ENCODE data around the gene S100Z. TPM values are rescaled to one million over a fixed set of nuclear protein-coding genes. Genes with fewer than 3 reads are reported as not detected.
"Not testable (repeated sequence)": the region's sequence is repeated elsewhere in the genome, so short reads cannot be mapped to it uniquely, and the experiment has no call there.

Gene S100Z
- total and polyA plus RNA-seq, 10 of the 15 experiments (the other 5 are each of a cell fraction or from before 2014, with no cell fraction given), result 0.12 to 0.51 (median 0.30) TPM; not detected in 2

DNA sequence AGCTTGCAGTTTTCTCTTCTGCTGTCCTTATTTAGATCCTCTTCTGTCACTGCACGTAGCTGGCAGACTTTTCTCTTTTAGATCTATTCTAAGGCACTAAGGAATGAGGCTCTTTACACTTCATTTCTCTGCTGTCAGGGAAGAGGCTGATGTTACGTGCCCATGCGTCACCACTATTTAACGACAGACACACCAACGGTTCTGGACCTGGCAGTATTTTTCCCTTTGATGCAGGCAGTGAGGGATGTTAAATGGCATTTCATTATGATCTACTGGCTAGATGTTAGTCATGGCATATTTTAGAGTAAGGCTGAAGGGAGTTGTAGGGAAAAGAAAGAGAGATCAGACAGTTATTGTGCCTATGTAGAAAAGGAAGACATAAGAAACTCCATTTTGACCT, 94.8 kb downstream of the S100Z start:
- H3K4me2 ChIP-seq (ENCODE audit: control insufficient read depth, insufficient read depth), result no peak overlapping the region
- DNase-seq (ENCODE audit: low read depth, low spot score) (no peak), ATAC-seq (no peak), FAIRE-seq (no peak)
- H3K4me1 ChIP-seq (ENCODE audit: control insufficient read depth, insufficient read depth, low read length), result no peaks in the 10 kb centered on the region
- no peaks in the 10 kb centered on the region for H3K79me2 ChIP-seq (ENCODE audit: control insufficient read depth, insufficient read depth, low read length)
- in situ Hi-C loops (cut with MboI), result no loop called here
- WGBS (ENCODE audit: insufficient coverage, insufficient replicate concordance, low lambda C conversion rate, missing lambda C conversion rate), result 47% methylated on average over 5 of the region's 5 CpGs
- POLR2A ChIA-PET, result no interaction called here
- CTCF ChIA-PET, result no interaction called here
- no peak overlapping the region for H3K27ac ChIP-seq (ENCODE audit: control insufficient read depth, insufficient read depth)
- TF ChIP-seq IRF4 (IDR thresholded peaks at IDR 0.05; ENCODE audit: low read depth, low read length) (no peak), CEBPB (IDR thresholded peaks at IDR 0.05; ENCODE audit: borderline replicate concordance in 1 of 2, low read depth in 2 of 2, low read length in 2 of 2) (no peak), IKZF1 (conservative IDR thresholded peaks at IDR 0.05) (no peak), NR2C1 (IDR thresholded peaks at IDR 0.05) (no peak)
- TF ChIP-seq, protein P1, sequence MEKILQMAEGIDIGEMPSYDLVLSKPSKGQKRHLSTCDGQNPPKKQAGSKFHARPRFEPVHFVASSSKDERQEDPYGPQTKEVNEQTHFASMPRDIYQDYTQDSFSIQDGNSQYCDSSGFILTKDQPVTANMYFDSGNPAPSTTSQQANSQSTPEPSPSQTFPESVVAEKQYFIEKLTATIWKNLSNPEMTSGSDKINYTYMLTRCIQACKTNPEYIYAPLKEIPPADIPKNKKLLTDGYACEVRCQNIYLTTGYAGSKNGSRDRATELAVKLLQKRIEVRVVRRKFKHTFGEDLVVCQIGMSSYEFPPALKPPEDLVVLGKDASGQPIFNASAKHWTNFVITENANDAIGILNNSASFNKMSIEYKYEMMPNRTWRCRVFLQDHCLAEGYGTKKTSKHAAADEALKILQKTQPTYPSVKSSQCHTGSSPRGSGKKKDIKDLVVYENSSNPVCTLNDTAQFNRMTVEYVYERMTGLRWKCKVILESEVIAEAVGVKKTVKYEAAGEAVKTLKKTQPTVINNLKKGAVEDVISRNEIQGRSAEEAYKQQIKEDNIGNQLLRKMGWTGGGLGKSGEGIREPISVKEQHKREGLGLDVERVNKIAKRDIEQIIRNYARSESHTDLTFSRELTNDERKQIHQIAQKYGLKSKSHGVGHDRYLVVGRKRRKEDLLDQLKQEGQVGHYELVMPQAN (conservative IDR thresholded peaks at IDR 0.05), result no peak
- H3K36me3 ChIP-seq (ENCODE audit: control insufficient read depth in 2 of 2, insufficient read depth in 2 of 2, low read length in 1 of 2), result no peaks in the 10 kb centered on the region
- H4K20me1 ChIP-seq (ENCODE audit: control insufficient read depth, insufficient read depth), result no peaks in the 10 kb centered on the region
- no peak overlapping the region for H3K4me3 ChIP-seq
- H3K9ac ChIP-seq (ENCODE audit: control insufficient read depth, insufficient read depth, low read length), result no peak overlapping the region
- RAD21 ChIA-PET (ENCODE audit: unreplicated experiment), result no interaction called here
- peaks cover 2% of the 10 kb centered on the region; the same call in 1 of the 3 replicates for H3K9me3 ChIP-seq (replicated peaks; ENCODE audit: control insufficient read depth, insufficient read depth, low read length)
- no TSS peak for BruUV-seq (replicated peaks)
- SMC1A ChIA-PET (ENCODE audit: uncharacterized antibody, unreplicated experiment), result no interaction called here
- intact Hi-C loops (cut with micrococcal nuclease; ENCODE audit: unreplicated experiment), result no loop called here
- no peak overlapping the region for H2AFZ ChIP-seq (ENCODE audit: control insufficient read depth, low read depth, low read length)
- H3K27me3 ChIP-seq (replicated peaks in 1 of 2; ENCODE audit: control insufficient read depth in 2 of 2, insufficient read depth in 2 of 2, low read length in 1 of 2), result no peaks in the 10 kb centered on the region

- H2AFZ ChIP-seq (ENCODE audit: control insufficient read depth, low read depth, low read length); H3K9ac ChIP-seq (ENCODE audit: control insufficient read depth, insufficient read depth, low read length); H3K4me2 ChIP-seq (ENCODE audit: control insufficient read depth, insufficient read depth); H3K36me3 ChIP-seq (ENCODE audit: control insufficient read depth in 2 of 2, insufficient read depth in 2 of 2, low read length in 1 of 2); intact Hi-C loops (cut with micrococcal nuclease; ENCODE audit: unreplicated experiment); RAD21 ChIA-PET (ENCODE audit: unreplicated experiment); BruUV-seq (replicated peaks); CTCF ChIA-PET; H3K27ac ChIP-seq (ENCODE audit: control insufficient read depth, insufficient read depth); H3K79me2 ChIP-seq (ENCODE audit: control insufficient read depth, insufficient read depth, low read length); DNase-seq (ENCODE audit: low read depth, low spot score); H4K20me1 ChIP-seq (ENCODE audit: control insufficient read depth, insufficient read depth); H3K9me3 ChIP-seq (replicated peaks; ENCODE audit: control insufficient read depth, insufficient read depth, low read length); H3K4me3 ChIP-seq; H3K27me3 ChIP-seq (replicated peaks in 1 of 2; ENCODE audit: control insufficient read depth in 2 of 2, insufficient read depth in 2 of 2, low read length in 1 of 2); FAIRE-seq; in situ Hi-C loops (cut with MboI); H3K4me1 ChIP-seq (ENCODE audit: control insufficient read depth, insufficient read depth, low read length); SMC1A ChIA-PET (ENCODE audit: uncharacterized antibody, unreplicated experiment); ATAC-seq; POLR2A ChIA-PET: not testable (repeated sequence)
- 47% methylated on average over 9 of the region's 9 CpGs for WGBS (ENCODE audit: insufficient coverage, insufficient replicate concordance, low lambda C conversion rate, missing lambda C conversion rate)
These were observed 95.4 kb downstream of the S100Z start for GRCh38 chr5:76945238-76945637.
